HepG2 (cell line): ENCODE measurements around the gene DDX60. TPM values are rescaled to one million over a fixed set of nuclear protein-coding genes. Genes with fewer than 3 reads are reported as not detected.

ENCODE experiments used
- ATAC-seq: fragments of 200-7000 bp; cut with Tn5 transposase; 3 replicates; pipeline ENCODE4 v1.9.1; 2020; ENCODE audit warnings: mild to moderate bottlenecking, moderate library complexity
- BruUV-seq: library from RNA; stranded (reverse); fragments of 400-500 nt; replicated peaks from 2 replicates; lab custom pipeline; 2021; lab: Mats Ljungman, UMichigan
- CTCF ChIA-PET: fragments of 300-600 bp; formaldehyde crosslinking; extraction: SDS; loops from one replicate; lab custom pipeline; 2021; ENCODE audit warnings: low total read pairs, inconsistent platforms, low intra/inter-chr PET ratio; lab: Yijun Ruan, JAX
- POLR2A ChIA-PET: fragments of 350-600 bp; sonication (Branson Sonifier 250); formaldehyde crosslinking; loops from one replicate; lab custom pipeline; 2020; ENCODE audit warnings: antibody characterized with exemption, inconsistent platforms; lab: Yijun Ruan, JAX
- DNase-seq: peaks from one replicate; pipeline ENCODE4 v3.0.0-alpha.2; 2015; ENCODE audit warnings: low spot score
- FAIRE-seq: peaks from 3 replicates; lab custom pipeline; 2011; peaks lifted over from hg19 to GRCh38; lab: Jason Lieb, UNC
- H2AFZ ChIP-seq: one replicate; pipeline ENCODE4 v1.6.1; 2011; ENCODE audit warnings: low read length, inconsistent platforms
- H3K27ac ChIP-seq: fragments of 300-600 bp; 3 replicates; pipeline ENCODE4 v1.8.0; 2011; ENCODE audit warnings: mixed run types, mild to moderate bottlenecking, mixed read lengths, low read length, inconsistent platforms; ENCODE audit not compliant: insufficient read depth; ENCODE audit errors: extremely low read length
- H3K27me3 ChIP-seq, 2 experiments: fragments of 200-600 bp in 1 of 2; 2 replicates in 1 of 2; 3 replicates in 1 of 2; pipeline versions ENCODE4 v1.6.0 to v1.8.0; 2011; ENCODE audit warnings: low read length in 2 of 2, mild to moderate bottlenecking in 2 of 2, moderate library complexity in 2 of 2, inconsistent platforms in 1 of 2; ENCODE audit not compliant: insufficient read depth in 2 of 2, control insufficient read depth in 1 of 2
- H3K36me3 ChIP-seq, 2 experiments: fragments of 200-600 bp in 1 of 2; replicated peaks in 1 of 2; 2 replicates in 1 of 2; 3 replicates in 1 of 2; pipeline versions ENCODE4 v1.5.1 to v1.8.0; 2011; ENCODE audit warnings: low read length in 2 of 2, inconsistent platforms in 1 of 2; ENCODE audit not compliant: insufficient read depth in 2 of 2, control insufficient read depth in 1 of 2
- H3K4me1 ChIP-seq: 2 replicates; pipeline ENCODE4 v1.5.1; 2012; ENCODE audit warnings: low read length, inconsistent platforms; ENCODE audit not compliant: insufficient read depth
- H3K4me2 ChIP-seq: 2 replicates; pipeline ENCODE4 v1.6.0; 2011; ENCODE audit warnings: low read depth, low read length, inconsistent platforms
- H3K4me3 ChIP-seq, 3 experiments: fragments of 200-600 bp in 1 of 3; sonication (generic), shearing (Covaris generic) in 1 of 3; replicated peaks in 1 of 3; 2 replicates each; pipeline ENCODE4 v1.5.1; 2011 to 2016; ENCODE audit warnings: low read length in 3 of 3, inconsistent platforms in 2 of 3, low read depth in 2 of 3, mild to moderate bottlenecking in 2 of 3, control low read depth in 1 of 3, mixed read lengths in 1 of 3; ENCODE audit not compliant: insufficient read depth in 1 of 3
- H3K79me2 ChIP-seq: one replicate; pipeline ENCODE4 v1.6.1; 2011; ENCODE audit warnings: low read length, inconsistent platforms; ENCODE audit not compliant: insufficient read depth
- H3K9ac ChIP-seq: 2 replicates; pipeline ENCODE4 v1.6.0; 2011; ENCODE audit warnings: mild to moderate bottlenecking, low read depth, low read length, inconsistent platforms; ENCODE audit not compliant: insufficient read depth
- H3K9me3 ChIP-seq: 2 replicates; pipeline ENCODE4 v1.5.1; 2012; ENCODE audit warnings: mild to moderate bottlenecking, low read length
- H4K20me1 ChIP-seq: 2 replicates; pipeline ENCODE4 v1.6.0; 2011; ENCODE audit warnings: inconsistent platforms, mild to moderate bottlenecking, low read length, moderate library complexity; ENCODE audit not compliant: insufficient read depth
- HCFC1 ChIP-seq: fragments of 150-350 bp; IDR thresholded peaks from 2 replicates; pipeline ENCODE4 v1.6.1; 2014; ENCODE audit warnings: low read depth, low read length
- PHF8 ChIP-seq: sonication (generic); formaldehyde crosslinking; IDR thresholded peaks from 2 replicates; pipeline ENCODE4 v1.5.0; 2020; ENCODE audit warnings: missing genetic modification reagents
- REST ChIP-seq, 2 experiments: IDR thresholded peaks; 2 replicates each; pipeline ENCODE4 v1.6.1; 2011 to 2012; ENCODE audit warnings: low read length in 2 of 2, borderline replicate concordance in 1 of 2, low read depth in 1 of 2, mild to moderate bottlenecking in 1 of 2, moderate library complexity in 1 of 2
- SMARCE1 ChIP-seq: fragments of 450-650 bp; IDR thresholded peaks from 2 replicates; pipeline ENCODE4 v1.6.1; 2017; ENCODE audit warnings: borderline replicate concordance
- ZNF350 ChIP-seq: sonication (generic); formaldehyde crosslinking; IDR thresholded peaks from 2 replicates; pipeline ENCODE4 v1.4.0; 2020; ENCODE audit warnings: mild to moderate bottlenecking, low read depth, missing genetic modification reagents, borderline replicate concordance
- ZNF382 ChIP-seq: sonication (generic); formaldehyde crosslinking; IDR thresholded peaks from 2 replicates; pipeline ENCODE4 v1.5.0; 2020; ENCODE audit warnings: missing genetic modification reagents, mild to moderate bottlenecking, borderline replicate concordance
- ZNF672 ChIP-seq: sonication (generic); formaldehyde crosslinking; IDR thresholded peaks from 2 replicates; pipeline ENCODE4 v1.8.1; 2022; ENCODE audit warnings: missing genetic modification reagents
- WGBS: methylation state at CpG from one replicate; pipeline ENCODE4 v1.1.6; 2017; ENCODE audit warnings: low lambda C conversion rate; 5-methylcytosine and 5-hydroxymethylcytosine counted together
- in situ Hi-C: cut with HindIII; loops from 2 replicates; pipeline ENCODE4 v1.10.0; 2017; ENCODE audit warnings: low pct_unique_long_range_greater_than_20kb; ENCODE audit not compliant: extremely low pct_ligation_motif_present
- intact Hi-C: fragments of 100-400 bp; cut with micrococcal nuclease; formaldehyde crosslinking; loops from one replicate; pipeline ENCODE4 v1.10.0; 2022; ENCODE audit not compliant: unreplicated experiment
- polyA plus RNA-seq, 8 experiments: library from polyadenylated mRNA; depleted of rRNA in 3 of 8; stranded (reverse) in 7 of 8; unstranded in 1 of 8; fragments of >200 nt; fragmentation: Illumina TruSeq in 4 of 8; extraction: Trizol in 4 of 8; gene quantifications; 2 replicates each; pipeline versions ENCODE4 v1.2.1 to v1.2.3, GENCODE V29; 2011 to 2016; ENCODE audit warnings: low read depth in 4 of 8, missing spikeins in 1 of 8, mixed read lengths in 1 of 8; ENCODE audit not compliant: insufficient read depth in 1 of 8
- total RNA-seq, 5 experiments: library from RNA; depleted of rRNA; stranded (reverse); fragments of >200 nt; fragmentation: Illumina TruSeq; extraction: Trizol; gene quantifications; 2 replicates each; pipeline ENCODE4 v1.2.3, GENCODE V29; 2016; ENCODE audit warnings: low read depth in 1 of 5

The DDX60 gene
- total and polyA plus RNA-seq, 2 of the 13 experiments (the other 11 are each of a cell fraction or from before 2014, with no cell fraction given) = 0.35 TPM; not detected in 1

GRCh38 chr4:168263039-168263438, 55.5 kb downstream of the DDX60 start:
- Histone ChIP-seq H3K9ac (no peak overlapping the region), H3K36me3 (no peaks in the 10 kb centered on the region), H3K4me3 (no peak overlapping the region)
- CTCF ChIA-PET = no interaction called here
- no peak for FAIRE-seq
- DNase-seq = no peak
- 0% methylated on average over 1 of the region's 1 CpG for WGBS
- no peak for ATAC-seq
- BruUV-seq = no TSS peak
- in situ Hi-C loops = no loop called here
- TF ChIP-seq ZNF350 (no peak), ZNF672 (no peak), HCFC1 (no peak), REST (IDR thresholded peaks at IDR 0.05; ENCODE audit: borderline replicate concordance in 1 of 2, low read depth in 1 of 2, low read length in 2 of 2) (no peak), SMARCE1 (no peak), ZNF382 (no peak), PHF8 (CRISPR knock-in tag) (no peak)
- TF ChIP-seq, all 625 proteins: peak for 0
- no peaks in the 10 kb centered on the region for H3K27me3 ChIP-seq
- POLR2A ChIA-PET = no interaction called here
- no peak overlapping the region for H2AFZ ChIP-seq
- H3K4me1 ChIP-seq = no peaks in the 10 kb centered on the region
- no peak overlapping the region for H3K27ac ChIP-seq
- intact Hi-C loops = no loop called here
- no peaks in the 10 kb centered on the region for H3K9me3 ChIP-seq
- H3K4me2 ChIP-seq = no peak overlapping the region
- H3K79me2 ChIP-seq = no peaks in the 10 kb centered on the region
- no peaks in the 10 kb centered on the region for H4K20me1 ChIP-seq
